HEK293T (cell line): ENCODE measurements around the gene MNS1.
"Not testable (repeated sequence)": the region's sequence is repeated elsewhere in the genome, so short reads cannot be mapped to it uniquely, and the experiment has no call there.

ENCODE experiments used
- ARNT ChIP-seq: fragments of 450-650 bp; IDR thresholded peaks from 2 replicates; pipeline ENCODE4 v1.6.1; 2017; ENCODE audit warnings: mild to moderate bottlenecking
- BHLHE40 ChIP-seq: fragments of 450-650 bp; IDR thresholded peaks from 2 replicates; pipeline ENCODE4 v1.6.1; 2016; ENCODE audit warnings: mild to moderate bottlenecking, moderate library complexity, borderline replicate concordance
- ELF4 ChIP-seq: fragments of 450-650 bp; IDR thresholded peaks from 2 replicates; pipeline ENCODE4 v1.6.1; 2017; ENCODE audit warnings: antibody characterized with exemption
- FOXA1 ChIP-seq: fragments of 450-650 bp; IDR thresholded peaks from 2 replicates; pipeline ENCODE4 v1.6.1; 2016; ENCODE audit warnings: mild to moderate bottlenecking
- FOXK2 ChIP-seq: fragments of 450-650 bp; IDR thresholded peaks from 2 replicates; pipeline ENCODE4 v1.6.1; 2016; ENCODE audit warnings: mild to moderate bottlenecking
- FOXM1 ChIP-seq: fragments of 450-650 bp; IDR thresholded peaks from 2 replicates; pipeline ENCODE4 v1.6.1; 2017; ENCODE audit warnings: mild to moderate bottlenecking, borderline replicate concordance
- HDGF ChIP-seq: fragments of 450-650 bp; IDR thresholded peaks from 2 replicates; pipeline ENCODE4 v1.6.1; 2017; ENCODE audit warnings: antibody characterized with exemption, borderline replicate concordance
- LEF1 ChIP-seq: fragments of 450-650 bp; IDR thresholded peaks from 2 replicates; pipeline ENCODE4 v1.6.1; 2017; ENCODE audit warnings: mild to moderate bottlenecking, borderline replicate concordance
- NFRKB ChIP-seq: fragments of 450-650 bp; IDR thresholded peaks from 2 replicates; pipeline ENCODE4 v1.6.1; 2016; ENCODE audit warnings: mild to moderate bottlenecking, moderate library complexity
- PKNOX1 ChIP-seq: fragments of 450-650 bp; IDR thresholded peaks from 2 replicates; pipeline ENCODE4 v1.6.1; 2016
- SP1 ChIP-seq: fragments of 450-650 bp; IDR thresholded peaks from 2 replicates; pipeline ENCODE4 v1.6.1; 2017
- SUZ12 ChIP-seq: fragments of 450-650 bp; IDR thresholded peaks from 2 replicates; pipeline ENCODE4 v1.6.1; 2016; ENCODE audit warnings: mild to moderate bottlenecking
- TARDBP ChIP-seq: fragments of 450-650 bp; IDR thresholded peaks from 2 replicates; pipeline ENCODE4 v1.6.1; 2016
- ZNF384 ChIP-seq: fragments of 450-650 bp; IDR thresholded peaks from 2 replicates; pipeline ENCODE4 v1.6.1; 2016

- not testable (repeated sequence) for TF ChIP-seq SUZ12, NFRKB, FOXK2, SP1, TARDBP, ARNT, FOXM1, PKNOX1, BHLHE40, ZNF384, HDGF, LEF1, FOXA1, ELF4
Observed at GRCh38 chr15:56486206-56486605, 21.3 kb upstream of the MNS1 start.
